H1 (cell line): Measurements from ENCODE around the gene PITX3. TPM values are rescaled to one million over a fixed set of nuclear protein-coding genes. Genes with fewer than 3 reads are reported as not detected.

Experiments used
- CTCF ChIA-PET: fragments of 300-600 bp; sonication (Branson Sonifier 250); formaldehyde crosslinking; loops from one replicate; lab custom pipeline; 2021; ENCODE audit not compliant: partially characterized antibody; lab: Charles Lee
- POLR2A ChIA-PET: fragments of 300-600 bp; sonication (Branson Sonifier 250); formaldehyde crosslinking; loops from one replicate; lab custom pipeline; 2021; ENCODE audit warnings: inconsistent platforms; ENCODE audit not compliant: partially characterized antibody; lab: Charles Lee
- DNase-seq, 2 experiments: peaks; one replicate each; pipeline versions ENCODE4 v3.0.0 to v3.0.0-alpha.2; 2010 to 2022; ENCODE audit warnings: low spot score in 2 of 2, low read depth in 1 of 2, mixed read lengths in 1 of 2
- FAIRE-seq: peaks from 2 replicates; lab custom pipeline; 2011; peaks lifted over from hg19 to GRCh38; lab: Jason Lieb, UNC
- H2AFZ ChIP-seq: 2 replicates; pipeline ENCODE4 v1.8.1; 2012; ENCODE audit warnings: low read length, inconsistent platforms
- H2AK5ac ChIP-seq: 2 replicates; pipeline ENCODE4 v1.6.1; 2013; ENCODE audit warnings: low read depth, low read length
- H2BK120ac ChIP-seq: replicated peaks from 2 replicates; pipeline ENCODE3; 2013; ENCODE audit warnings: low read depth, low read length, inconsistent platforms
- H2BK12ac ChIP-seq: 2 replicates; pipeline ENCODE4 v1.6.1; 2013; ENCODE audit warnings: low read depth, low read length
- H2BK15ac ChIP-seq: 2 replicates; pipeline ENCODE4 v1.6.1; 2013; ENCODE audit warnings: low read length
- H2BK20ac ChIP-seq: 2 replicates; pipeline ENCODE4 v1.6.1; 2013; ENCODE audit warnings: low read length
- H2BK5ac ChIP-seq: 2 replicates; pipeline ENCODE4 v1.6.1; 2013; ENCODE audit warnings: low read depth, low read length
- H3K14ac ChIP-seq: 2 replicates; pipeline ENCODE4 v1.6.1; 2013; ENCODE audit warnings: inconsistent platforms; ENCODE audit not compliant: insufficient read length
- H3K18ac ChIP-seq: 2 replicates; pipeline ENCODE4 v1.6.1; 2013; ENCODE audit warnings: low read length; ENCODE audit errors: extremely low read depth
- H3K23ac ChIP-seq: 2 replicates; pipeline ENCODE4 v1.6.1; 2013; ENCODE audit warnings: inconsistent platforms; ENCODE audit not compliant: insufficient read length
- H3K23me2 ChIP-seq: 2 replicates; pipeline ENCODE4 v1.6.1; 2013; ENCODE audit warnings: low read depth, low read length
- H3K27ac ChIP-seq: 2 replicates; pipeline ENCODE4 v1.6.1; 2011; ENCODE audit warnings: low read depth, low read length, inconsistent platforms
- H3K27me3 ChIP-seq, 4 experiments: replicated peaks in 1 of 4; 1 replicate in 1 of 4; 2 replicates in 3 of 4; pipeline versions ENCODE4 v1.6.1 to v1.8.1; 2011 to 2013; ENCODE audit warnings: low read length in 3 of 4, mild to moderate bottlenecking in 3 of 4, inconsistent platforms in 2 of 4, mixed read lengths in 2 of 4, moderate library complexity in 1 of 4; ENCODE audit not compliant: control insufficient read depth in 3 of 4, insufficient read depth in 3 of 4; ENCODE audit errors: extremely low read depth in 1 of 4
- H3K36me3 ChIP-seq, 4 experiments: 2 replicates each; pipeline versions ENCODE4 v1.6.1 to v1.8.1; 2011 to 2013; ENCODE audit warnings: mild to moderate bottlenecking in 4 of 4, low read length in 3 of 4, moderate library complexity in 2 of 4, control low read depth in 1 of 4, inconsistent platforms in 1 of 4; ENCODE audit not compliant: insufficient read depth in 4 of 4, control insufficient read depth in 2 of 4
- H3K4ac ChIP-seq: replicated peaks from 2 replicates; pipeline ENCODE3; 2013; ENCODE audit warnings: low read length, low read depth, mixed read lengths, inconsistent platforms; ENCODE audit not compliant: insufficient read length
- H3K4me1 ChIP-seq, 4 experiments: replicated peaks in 1 of 4; 1 replicate in 1 of 4; 2 replicates in 3 of 4; pipeline versions ENCODE4 v1.6.1 to v1.8.1; 2011 to 2013; ENCODE audit warnings: low read length in 3 of 4, inconsistent platforms in 2 of 4, mixed read lengths in 1 of 4; ENCODE audit not compliant: insufficient read depth in 4 of 4, control insufficient read depth in 3 of 4
- H3K4me2 ChIP-seq, 2 experiments: 2 replicates each; pipeline versions ENCODE4 v1.6.1 to v1.8.1; 2011 to 2013; ENCODE audit warnings: low read depth in 2 of 2, low read length in 2 of 2, control low read depth in 1 of 2, inconsistent platforms in 1 of 2, mild to moderate bottlenecking in 1 of 2; ENCODE audit not compliant: insufficient read depth in 1 of 2
- H3K4me3 ChIP-seq, 4 experiments: fragments of 200-600, 300-600 bp in 1 of 4; sonication (generic), shearing (Covaris generic), sonication (Bioruptor Twin) in 1 of 4; 2 replicates each; pipeline versions ENCODE4 v1.5.1 to v1.8.1; 2011 to 2016; ENCODE audit warnings: low read length in 4 of 4, low read depth in 3 of 4, control low read depth in 2 of 4, inconsistent platforms in 2 of 4, mild to moderate bottlenecking in 2 of 4, mixed read lengths in 1 of 4, moderate library complexity in 1 of 4; ENCODE audit not compliant: insufficient read depth in 2 of 4; ENCODE audit errors: extremely low read depth in 1 of 4
- H3K56ac ChIP-seq: replicated peaks from 2 replicates; pipeline ENCODE3; 2013; ENCODE audit warnings: low read depth, mild to moderate bottlenecking, mixed read lengths, low read length, inconsistent platforms; ENCODE audit not compliant: insufficient read length
- H3K79me1 ChIP-seq: 2 replicates; pipeline ENCODE4 v1.6.1; 2013; ENCODE audit warnings: low read depth, low read length, control low read depth
- H3K79me2 ChIP-seq, 2 experiments: 2 replicates each; pipeline versions ENCODE4 v1.6.1 to v1.8.1; 2012 to 2013; ENCODE audit warnings: low read length in 2 of 2, mild to moderate bottlenecking in 2 of 2, inconsistent platforms in 1 of 2; ENCODE audit not compliant: insufficient read depth in 2 of 2, control insufficient read depth in 1 of 2
- H3K9ac ChIP-seq, 4 experiments: replicated peaks in 1 of 4; 1 replicate in 1 of 4; 2 replicates in 3 of 4; pipeline versions ENCODE4 v1.6.1 to v1.8.1; 2011 to 2013; ENCODE audit warnings: low read depth in 3 of 4, low read length in 3 of 4, control low read depth in 2 of 4, mild to moderate bottlenecking in 2 of 4, moderate library complexity in 2 of 4, inconsistent platforms in 1 of 4; ENCODE audit errors: extremely low read depth in 1 of 4
- H3K9me3 ChIP-seq, 2 experiments: 2 replicates each; pipeline versions ENCODE4 v1.6.1 to v1.8.1; 2012 to 2013; ENCODE audit warnings: mild to moderate bottlenecking in 2 of 2, moderate library complexity in 2 of 2, control low read depth in 1 of 2, inconsistent platforms in 1 of 2, low read depth in 1 of 2, low read length in 1 of 2, mixed read lengths in 1 of 2; ENCODE audit not compliant: insufficient read depth in 2 of 2
- H4K20me1 ChIP-seq, 2 experiments: replicated peaks in 1 of 2; 2 replicates each; pipeline versions ENCODE3 to v1.8.1; 2011 to 2013; ENCODE audit warnings: inconsistent platforms in 2 of 2, low read length in 2 of 2, mild to moderate bottlenecking in 1 of 2; ENCODE audit not compliant: insufficient read depth in 2 of 2, control insufficient read depth in 1 of 2
- H4K5ac ChIP-seq: 2 replicates; pipeline ENCODE4 v1.6.1; 2013; ENCODE audit warnings: low read length, low read depth, mixed read lengths, inconsistent platforms; ENCODE audit not compliant: insufficient read length
- H4K8ac ChIP-seq: 2 replicates; pipeline ENCODE4 v1.8.0; 2013; ENCODE audit warnings: mild to moderate bottlenecking, moderate library complexity, low read length, inconsistent platforms; ENCODE audit not compliant: insufficient read depth; ENCODE audit errors: extremely low read depth
- H4K91ac ChIP-seq: replicated peaks from 2 replicates; pipeline ENCODE3; 2013; ENCODE audit warnings: low read length, mixed read lengths, inconsistent platforms; ENCODE audit not compliant: insufficient read length
- CEBPB ChIP-seq: IDR thresholded peaks from 2 replicates; pipeline ENCODE4 v1.6.1; 2012; ENCODE audit warnings: low read depth, low read length
- CHD1 ChIP-seq: IDR thresholded peaks from 2 replicates; pipeline ENCODE4 v1.6.1; 2012; ENCODE audit warnings: low read depth, low read length, improper control_type of control experiment
- EP300 ChIP-seq, 2 experiments: IDR thresholded peaks; 1 replicate in 1 of 2; 2 replicates in 1 of 2; pipeline ENCODE4 v1.6.1; 2011 to 2012; ENCODE audit warnings: low read depth in 2 of 2, low read length in 2 of 2, mild to moderate bottlenecking in 2 of 2, borderline replicate concordance in 1 of 2, inconsistent platforms in 1 of 2, moderate library complexity in 1 of 2
- HDAC6 ChIP-seq: IDR thresholded peaks from one replicate; pipeline ENCODE4 v1.7.1; 2012; ENCODE audit warnings: low read depth, mild to moderate bottlenecking, inconsistent platforms, low read length, moderate library complexity
- JUN ChIP-seq: IDR thresholded peaks from 2 replicates; pipeline ENCODE4 v1.6.1; 2011; ENCODE audit warnings: low read depth, mild to moderate bottlenecking, improper control_type of control experiment, low read length
- KDM1A ChIP-seq: fragments of 200-600, 300-600 bp; sonication (generic); IDR thresholded peaks from 2 replicates; pipeline ENCODE4 v1.7.1; 2016; ENCODE audit warnings: mild to moderate bottlenecking, low read length, borderline replicate concordance
- NANOG ChIP-seq: IDR thresholded peaks from 2 replicates; pipeline ENCODE4 v1.6.1; 2011; ENCODE audit warnings: low read length, low read depth, mild to moderate bottlenecking, inconsistent platforms; ENCODE audit not compliant: insufficient read depth, poor library complexity, severe bottlenecking
- NRF1 ChIP-seq: IDR thresholded peaks from 2 replicates; pipeline ENCODE4 v1.6.1; 2011; ENCODE audit warnings: mild to moderate bottlenecking, low read depth, low read length, improper control_type of control experiment
- RXRA ChIP-seq: IDR thresholded peaks from 2 replicates; pipeline ENCODE4 v1.6.1; 2011; ENCODE audit warnings: low read depth, mild to moderate bottlenecking, low read length, moderate library complexity; ENCODE audit not compliant: insufficient read depth
- SRF ChIP-seq: IDR thresholded peaks from 2 replicates; pipeline ENCODE4 v1.6.1; 2011; ENCODE audit warnings: mild to moderate bottlenecking, low read depth, low read length, moderate library complexity
- TAF7 ChIP-seq: optimal IDR thresholded peaks from 2 replicates; pipeline ENCODE3; 2011; ENCODE audit warnings: low read depth, mild to moderate bottlenecking, inconsistent platforms, low read length, moderate library complexity, borderline replicate concordance
- TBP ChIP-seq: IDR thresholded peaks from 2 replicates; pipeline ENCODE4 v1.6.1; 2011; ENCODE audit warnings: low read depth, low read length, improper control_type of control experiment
- TCF12 ChIP-seq: IDR thresholded peaks from 2 replicates; pipeline ENCODE4 v1.6.1; 2011; ENCODE audit warnings: low read depth, mild to moderate bottlenecking, low read length
- polyA plus RNA-seq, 7 experiments: library from polyadenylated mRNA; depleted of rRNA in 3 of 7; stranded (reverse) in 5 of 7; unstranded in 2 of 7; fragments of >200 nt in 5 of 7; fragments of 200-250 nt in 2 of 7; gene quantifications; 1 replicate in 5 of 7; 2 replicates in 1 of 7; 4 replicates in 1 of 7; pipeline versions ENCODE4 v1.2.1 to v1.2.3, GENCODE V29; 2011 to 2013; ENCODE audit warnings: missing spikeins in 2 of 7, mixed read lengths in 2 of 7
- total RNA-seq: library from RNA; stranded (reverse); fragmentation: NEBNext Ultra II Directional; extraction: Animal tissue kit (Norgen Biotek cat#: 25700); gene quantifications from 2 replicates; pipeline ENCODE4 v1.2.1, GENCODE V29; 2021

Gene PITX3
- total and polyA plus RNA-seq, 2 of the 8 experiments (the other 6 are each of a cell fraction or from before 2014, with no cell fraction given), result 0.18 to 0.41 TPM

DNA sequence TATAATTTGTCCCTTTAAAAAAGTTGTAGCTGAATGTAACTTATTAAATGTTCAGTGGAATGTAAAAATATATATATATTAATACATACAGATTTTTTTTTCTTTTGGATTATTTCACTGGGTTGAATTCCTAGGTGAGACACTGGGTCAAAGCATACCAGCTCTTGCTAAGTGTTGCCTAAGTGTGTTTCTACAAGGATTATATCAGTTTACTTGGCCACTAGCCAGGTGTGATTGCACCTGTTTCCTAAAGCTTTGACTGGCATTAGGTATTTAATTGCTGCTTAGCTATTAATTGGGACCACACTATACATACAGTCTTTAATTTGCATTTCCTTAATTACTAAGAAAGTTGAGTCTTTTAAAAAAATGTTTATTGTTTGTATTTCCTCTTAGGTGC lies 20.7 kb downstream of the PITX3 start:
- Histone ChIP-seq H3K14ac (no peak overlapping the region), H3K4me1 (no peaks in the 10 kb centered on the region), H3K4ac (no peak overlapping the region), H3K56ac (no peak overlapping the region), H3K23ac (no peak overlapping the region), H4K91ac (no peak overlapping the region), H4K5ac (no peak overlapping the region), H3K27me3 (peaks cover 0 to 7% (median 4%) of the 10 kb centered on the region in 4 experiments; a peak in 4 of 7 replicates), H2AK5ac (no peak overlapping the region), H3K18ac (no peak overlapping the region), H3K4me3 (no peak overlapping the region), H4K20me1 (no peaks in the 10 kb centered on the region), H3K23me2 (no peaks in the 10 kb centered on the region), H3K79me1 (no peaks in the 10 kb centered on the region), H3K36me3 (no peaks in the 10 kb centered on the region), H2BK120ac (no peak overlapping the region), H2BK15ac (no peak overlapping the region), H2AFZ (no peak overlapping the region), H3K4me2 (no peak overlapping the region), H3K79me2 (no peaks in the 10 kb centered on the region), H3K27ac (no peak overlapping the region), H3K9me3 (no peaks in the 10 kb centered on the region), H2BK20ac (no peak overlapping the region), H4K8ac (no peak overlapping the region), H3K9ac (no peak overlapping the region), H2BK12ac (no peak overlapping the region), H2BK5ac (no peak overlapping the region)
- no peak for TF ChIP-seq TBP
- TF ChIP-seq HDAC6, result no peak
- no peak for TF ChIP-seq NANOG
- no peak for TF ChIP-seq JUN
- TF ChIP-seq KDM1A, result no peak
- no peak for TF ChIP-seq NRF1
- TF ChIP-seq TCF12, result no peak
- TF ChIP-seq RXRA, result no peak
- no peak for TF ChIP-seq TAF7
- TF ChIP-seq SRF, result no peak
- no peak for TF ChIP-seq CEBPB
- TF ChIP-seq CHD1, result no peak
- TF ChIP-seq EP300 (IDR thresholded peaks at IDR 0.05; ENCODE audit: borderline replicate concordance in 1 of 2, low read depth in 2 of 2, low read length in 2 of 2), result no peak
- FAIRE-seq (no peak), DNase-seq (no peak)
- POLR2A ChIA-PET, result no interaction called here
- CTCF ChIA-PET, result interaction anchor here (0.5 to 24.6 kb wide), 6 partner anchors 10 to 674 kb away, joined by 3 to 862 read pairs (median 3); no protein-coding TSS in a partner anchor
